HG03280 (cell line): ENCODE results near the gene TOR1A.
"Not testable (repeated sequence)": the region's sequence is repeated elsewhere in the genome, so short reads cannot be mapped to it uniquely, and the experiment has no call there.

Source experiments
- ATAC-seq: cut with Tn5 transposase; IDR thresholded peaks from one replicate; pipeline ENCODE4 v1.9.1; 2021; ENCODE audit warnings: mild to moderate bottlenecking, moderate library complexity; ENCODE audit not compliant: unreplicated experiment

Gene TOR1A

DNA sequence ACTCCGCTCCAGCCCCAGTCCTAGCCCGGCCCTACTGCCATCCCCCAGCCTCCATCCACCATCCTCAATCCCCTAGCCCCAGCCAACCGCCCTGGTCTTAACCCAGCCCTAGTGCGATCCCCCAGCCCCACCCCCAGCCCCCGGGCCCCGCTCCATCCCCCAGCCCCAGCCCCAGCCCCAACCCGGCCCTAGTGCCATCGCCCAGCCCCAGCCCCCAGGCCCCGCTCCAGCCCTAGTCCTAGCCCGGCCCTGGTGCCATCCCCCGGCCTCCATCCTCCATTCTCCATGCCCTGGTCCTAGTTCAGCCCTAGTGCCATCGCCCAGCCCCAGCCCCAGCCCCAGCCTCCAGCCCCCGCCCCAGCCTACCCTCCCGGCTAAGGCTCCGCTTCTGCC lies 398 bp downstream of the TOR1A start:
- peak; percentile 3 for ATAC-seq

- ATAC-seq, result no peak
Observed at GRCh38 chr9:129822898-129823541, 916 bp downstream of the TOR1A start.

- ATAC-seq, result no peak
Observed at GRCh38 chr9:129816501-129817435, 7.2 kb downstream of the TOR1A start.

GRCh38 chr9:129815278-129815677 lies 8.7 kb downstream of the TOR1A start:
- ATAC-seq, result no peak

DNA sequence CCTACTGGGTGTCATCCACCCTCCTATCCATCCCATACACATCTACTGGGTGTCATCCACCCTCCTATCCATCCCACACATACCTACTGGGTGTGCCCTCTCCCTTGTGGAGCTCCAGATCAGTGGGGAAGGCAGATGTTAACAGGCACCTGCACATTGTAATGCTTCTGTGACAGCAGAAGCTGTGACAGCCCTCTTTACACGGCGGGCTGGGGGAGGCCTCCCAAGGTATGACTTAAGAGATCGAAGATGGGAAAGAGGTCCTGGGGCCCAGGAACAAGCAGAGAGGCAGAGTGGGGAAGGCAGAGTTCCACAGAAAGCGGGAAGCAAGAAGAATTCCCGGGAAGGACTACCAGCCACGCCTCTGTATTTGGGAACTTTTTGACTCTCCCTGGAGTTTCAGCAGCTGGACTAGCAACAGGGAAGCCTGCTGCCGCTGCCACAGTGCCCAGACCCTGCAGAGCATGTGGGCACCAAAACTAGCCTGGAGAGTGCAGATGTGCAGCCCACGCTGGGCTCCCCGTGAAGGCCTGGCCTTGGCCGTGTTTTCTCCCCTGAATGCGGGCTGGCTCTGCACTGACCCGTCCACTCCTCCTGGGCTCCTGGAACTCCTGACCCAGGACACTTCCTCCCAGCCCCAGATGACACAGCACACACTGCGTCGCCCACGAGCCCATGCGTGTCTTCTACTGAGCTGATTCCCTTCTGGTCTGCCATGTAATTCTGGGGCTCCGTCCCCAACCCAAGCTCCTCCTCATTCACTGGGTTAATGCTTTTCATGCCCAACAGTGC lies 9.3 kb downstream of the TOR1A start:
- ATAC-seq, result no peak

DNA sequence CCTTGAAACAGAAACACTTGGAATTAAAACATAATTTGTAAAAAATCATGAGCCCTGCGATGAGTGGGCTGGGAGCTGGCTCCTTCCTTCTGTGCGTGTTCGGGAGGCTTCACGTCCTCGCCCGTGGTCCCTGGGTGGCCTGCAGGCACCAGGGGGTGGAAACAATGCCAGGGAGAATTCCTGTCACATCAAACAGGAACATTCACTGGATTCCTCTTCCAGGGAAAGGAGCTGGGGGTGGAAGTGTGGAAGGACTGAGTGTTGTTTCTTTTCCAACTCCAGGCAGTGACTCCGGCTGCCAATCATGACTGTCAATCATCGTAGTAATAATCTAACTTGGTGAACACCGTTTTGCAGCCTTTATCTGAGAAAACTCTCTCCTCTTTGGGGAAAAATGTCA lies 10.3 kb downstream of the TOR1A start:
- ATAC-seq, result no peak

DNA sequence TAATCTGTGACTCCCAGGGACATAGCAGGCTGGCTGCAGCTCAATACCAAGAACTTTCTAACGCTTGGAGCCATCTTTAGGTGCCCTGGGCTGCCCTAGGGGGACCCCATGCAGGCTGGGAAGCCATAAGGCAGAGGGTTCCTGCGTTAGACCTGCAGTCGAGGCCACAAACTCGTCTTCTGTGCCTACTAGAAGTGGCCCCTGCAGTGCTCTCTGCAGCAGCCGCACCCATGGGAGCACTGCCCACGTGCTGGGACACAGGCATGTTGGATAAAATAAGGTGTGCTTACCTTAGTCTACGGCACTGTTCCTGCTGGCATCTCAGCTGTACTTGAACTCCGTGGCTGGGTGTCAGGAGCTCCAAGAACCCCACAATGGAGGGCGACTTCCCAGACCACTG lies 11.6 kb downstream of the TOR1A start:
- no peak for ATAC-seq

GRCh38 chr9:129811967-129812363 lies 12.0 kb downstream of the TOR1A start:
- no peak for ATAC-seq

DNA sequence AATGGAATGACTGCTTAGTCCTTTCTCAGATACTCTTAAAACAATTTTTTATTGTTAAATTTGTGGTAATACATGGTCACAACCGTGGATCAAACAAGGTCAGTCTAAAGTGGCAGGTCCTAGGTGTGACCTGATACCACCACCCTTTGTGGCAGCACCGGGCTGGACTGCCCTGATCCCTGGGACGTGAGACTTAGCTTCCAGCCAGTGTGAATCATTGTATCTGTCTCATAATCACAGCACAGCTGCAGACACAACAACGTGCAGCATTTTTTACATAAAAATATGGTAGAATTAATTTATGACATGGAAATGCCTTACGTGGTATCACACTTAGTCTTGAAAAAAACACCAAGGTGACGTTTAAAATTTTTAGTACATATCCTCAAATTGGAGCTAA lies 13.1 kb downstream of the TOR1A start:
- no peak for ATAC-seq

DNA sequence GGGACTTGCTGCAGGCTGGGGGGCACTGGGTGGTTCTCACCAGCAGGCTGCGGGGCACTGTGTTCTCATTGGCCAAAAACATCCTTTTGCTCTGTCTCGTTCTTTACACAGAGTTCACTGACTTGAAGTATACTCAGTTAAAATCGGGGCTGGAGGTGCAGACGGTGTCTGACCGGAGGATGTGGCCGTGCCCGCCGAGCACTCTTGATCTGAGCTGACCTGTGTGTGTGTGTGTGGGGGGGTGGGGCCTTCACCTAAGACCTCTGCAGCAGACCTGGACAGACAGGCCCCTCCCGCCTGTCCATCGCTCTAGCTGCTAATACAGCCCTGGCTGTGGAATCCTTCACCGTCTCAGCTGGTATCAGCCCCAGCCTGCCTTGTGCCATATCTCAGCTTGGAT lies 13.8 kb downstream of the TOR1A start:
- no peak for ATAC-seq

- no peak for ATAC-seq
Observed at GRCh38 chr9:129809346-129809745, 14.6 kb downstream of the TOR1A start.

DNA sequence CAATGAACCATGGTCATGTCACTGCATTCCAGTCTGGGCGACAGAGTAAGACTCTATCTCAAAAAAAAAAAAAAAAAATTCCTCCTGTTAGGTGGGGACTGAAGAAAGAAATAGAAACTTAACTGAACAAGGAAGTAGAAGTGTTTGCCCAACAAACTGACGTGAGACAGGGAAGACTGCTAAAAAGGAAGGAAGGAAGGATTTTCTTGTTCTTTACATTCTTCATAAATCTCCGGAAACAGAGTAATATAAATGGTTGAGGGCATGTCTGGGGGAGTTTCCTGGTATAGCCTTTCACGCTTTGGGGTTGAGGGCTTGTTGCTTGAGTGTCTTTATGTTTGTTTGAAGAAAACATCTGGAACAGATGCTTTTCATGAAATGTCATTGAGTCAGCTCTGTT lies 17.9 kb downstream of the TOR1A start:
- no peak for ATAC-seq

GRCh38 chr9:129803676-129804060 lies 20.3 kb downstream of the TOR1A start:
- ATAC-seq, result no peak

DNA sequence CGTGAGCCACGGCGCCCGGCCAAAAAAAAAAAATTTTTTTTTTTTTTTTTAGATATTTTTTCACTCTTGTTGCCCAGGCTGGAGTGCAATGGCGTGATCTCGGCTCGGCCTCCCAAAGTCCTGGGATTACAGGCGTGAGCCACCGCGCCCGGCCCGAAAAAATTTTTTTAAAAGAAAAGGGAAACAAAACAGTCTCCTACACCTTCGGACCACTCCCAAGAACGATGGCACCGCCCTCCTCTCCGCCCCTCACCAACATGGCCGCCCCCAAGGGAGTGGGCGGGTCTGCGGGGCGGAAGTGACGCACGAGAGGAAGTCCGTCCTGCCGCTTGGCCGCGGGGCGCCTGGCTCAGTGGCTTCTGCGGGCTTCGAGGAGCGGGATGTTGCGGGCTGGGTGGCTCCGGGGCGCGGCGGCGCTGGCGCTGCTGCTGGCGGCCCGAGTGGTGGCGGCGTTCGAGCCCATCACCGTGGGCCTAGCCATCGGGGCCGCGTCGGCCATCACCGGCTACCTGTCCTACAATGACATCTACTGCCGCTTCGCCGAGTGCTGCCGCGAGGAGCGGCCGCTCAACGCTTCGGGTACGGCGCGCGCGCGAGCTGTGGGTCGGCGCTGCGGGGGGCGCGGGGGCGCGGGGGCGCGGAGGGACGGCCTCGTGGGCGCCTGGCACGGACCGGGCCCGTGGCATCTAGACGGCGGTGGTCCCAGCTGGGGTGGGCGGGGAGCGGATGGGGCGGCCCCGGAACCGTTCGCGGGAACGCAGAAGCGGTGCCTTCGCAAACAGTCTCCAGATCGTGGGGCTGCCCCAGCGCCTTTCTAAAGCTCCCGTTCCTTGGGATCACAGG lies 20.9 kb downstream of the TOR1A start, which contains the start of gene TOR1B:
Gene TOR1B (plus strand): TSS at position 352 of the 843 bp plus-strand sequence. CDS start 29 bp downstream, at position 381.
- peak; percentile 93 for ATAC-seq

DNA sequence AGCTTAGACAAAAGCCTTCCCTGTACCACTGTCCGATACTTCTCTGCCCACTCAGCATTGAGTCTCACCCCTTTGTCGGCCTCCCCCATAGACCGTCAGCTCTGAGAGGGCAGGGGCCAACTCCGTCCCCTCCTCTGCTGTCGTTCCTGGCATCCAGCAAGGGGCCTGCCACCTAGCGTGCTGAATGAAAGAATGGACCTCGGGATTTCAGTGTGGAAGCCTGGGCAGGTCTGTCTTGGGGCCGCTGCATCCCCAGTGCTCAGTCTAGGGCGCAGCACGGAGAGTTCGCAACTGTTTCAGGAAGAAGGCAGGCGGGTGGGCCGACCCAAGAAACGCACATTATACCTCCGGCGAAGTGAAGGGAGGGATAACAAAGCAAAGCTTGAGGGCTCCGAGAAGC lies 22.4 kb downstream of the TOR1A start:
- no peak for ATAC-seq

DNA sequence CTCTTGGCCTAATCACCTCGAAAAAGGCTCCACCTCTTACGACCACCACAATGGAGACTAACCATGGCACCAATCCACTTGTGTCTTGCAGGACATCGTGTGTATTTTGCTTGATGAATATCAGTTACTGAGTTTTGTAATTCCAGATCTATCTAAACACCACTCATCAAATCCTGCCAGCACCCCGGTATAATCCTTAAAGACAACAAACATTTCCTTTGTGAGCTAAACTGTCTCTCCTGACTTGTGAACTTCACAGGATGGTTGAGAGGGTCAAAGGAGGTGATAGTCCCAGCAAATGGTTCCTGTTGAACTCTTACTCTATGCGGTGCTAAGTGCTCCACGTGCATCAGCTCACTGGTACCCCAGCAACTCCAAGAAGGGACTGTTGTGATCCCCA lies 25.0 kb downstream of the TOR1A start:
- ATAC-seq, result no peak

- ATAC-seq, result not testable (repeated sequence)
Observed at GRCh38 chr9:129796029-129796428, 27.9 kb downstream of the TOR1A start.

- no peak for ATAC-seq
Observed at GRCh38 chr9:129794549-129794948, 29.4 kb downstream of the TOR1A start.

GRCh38 chr9:129786481-129786880 lies 37.5 kb downstream of the TOR1A start:
- ATAC-seq, result no peak

DNA sequence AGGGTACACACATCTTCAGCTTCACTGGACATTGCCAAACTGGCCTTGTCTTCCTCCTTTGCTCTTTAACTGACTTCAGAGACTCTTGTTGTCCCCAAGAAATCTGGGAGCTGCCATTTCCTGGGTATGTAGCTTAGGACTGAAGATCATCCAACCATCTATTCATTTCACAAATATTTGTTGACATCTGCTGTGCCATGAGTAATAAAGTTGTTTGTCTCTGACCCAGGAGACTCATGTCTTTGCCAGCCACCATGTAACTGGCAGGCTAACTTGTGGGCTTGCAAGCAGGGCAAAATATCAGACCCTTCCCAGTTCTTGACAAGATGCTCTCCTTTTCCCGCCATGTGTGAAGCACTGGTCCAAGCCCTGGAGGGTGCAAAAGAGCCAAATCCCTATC lies 38.1 kb downstream of the TOR1A start:
- ATAC-seq, result no peak
